ENCODE data around the gene PIP5K1C. TPM values are rescaled to one million over a fixed set of nuclear protein-coding genes. Genes with fewer than 3 reads are reported as not detected.

Gene PIP5K1C
- total RNA-seq, 1 experiment from 2014 or later: 20.0 TPM

GRCh38 chr19:3620817-3621547, 79.3 kb downstream of the PIP5K1C start:
- no TSS peak for BruUV-seq (replicated peaks)

GRCh38 chr19:3620145-3620816, 80.0 kb downstream of the PIP5K1C start:
- Histone ChIP-seq H3K27ac (no peak overlapping the region), H3K9me2 (ENCODE audit: insufficient read depth) (no peaks in the 10 kb centered on the region), H3K9me3 (ENCODE audit: insufficient read depth, low read depth) (no peaks in the 10 kb centered on the region), H3K4me2 (no peak overlapping the region), H3K27me3 (ENCODE audit: insufficient read depth, low read depth) (no peaks in the 10 kb centered on the region), H3F3A (ENCODE audit: insufficient read depth, low read depth) (no peaks in the 10 kb centered on the region), H3K79me2 (ENCODE audit: low read depth) (peaks cover 13% of the 10 kb centered on the region), H3K4me1 (replicated peaks; ENCODE audit: insufficient read depth) (peaks cover 2% of the 10 kb centered on the region; the same call in 1 of the 2 replicates), H4K20me1 (ENCODE audit: insufficient read depth) (0 out of 2 replicates have a peak, but pooled peaks cover 2% of the 10 kb centered on the region), H3K4me3 (no peak overlapping the region), H2AFZ (no peak overlapping the region), H3K36me3 (ENCODE audit: low read depth) (no peaks in the 10 kb centered on the region)
- TF ChIP-seq CTCF (conservative IDR thresholded peaks at IDR 0.05) (no peak), EZH2 (IDR thresholded peaks at IDR 0.05; ENCODE audit: low read depth) (no peak)
- intact Hi-C loops (cut with micrococcal nuclease; ENCODE audit: unreplicated experiment): no loop called here
- no peak for DNase-seq
- BruUV-seq (replicated peaks): no TSS peak
- ChIA-PET CTCF (no interaction called here), POLR2A (ENCODE audit: unreplicated experiment) (no interaction called here)

More at GRCh38 chr19:3620817-3621547, 79.3 kb downstream of the PIP5K1C start:
- CTCF ChIA-PET: no interaction called here
- H3K4me2 ChIP-seq: no peak overlapping the region
- H3K27me3 ChIP-seq (ENCODE audit: insufficient read depth, low read depth): no peaks in the 10 kb centered on the region
- DNase-seq: no peak
- no peaks in the 10 kb centered on the region for H3K9me3 ChIP-seq (ENCODE audit: insufficient read depth, low read depth)
- intact Hi-C loops (cut with micrococcal nuclease; ENCODE audit: unreplicated experiment): no loop called here
- no peak overlapping the region for H3K27ac ChIP-seq
- peaks cover 20% of the 10 kb centered on the region for H3K79me2 ChIP-seq (ENCODE audit: low read depth)
- no peaks in the 10 kb centered on the region for H3F3A ChIP-seq (ENCODE audit: insufficient read depth, low read depth)
- no peak overlapping the region for H2AFZ ChIP-seq
- no peaks in the 10 kb centered on the region for H3K36me3 ChIP-seq (ENCODE audit: low read depth)
- 0 out of 2 replicates have a peak, but pooled peaks cover 8% of the 10 kb centered on the region for H4K20me1 ChIP-seq (ENCODE audit: insufficient read depth)
- no peaks in the 10 kb centered on the region for H3K9me2 ChIP-seq (ENCODE audit: insufficient read depth)
- POLR2A ChIA-PET (ENCODE audit: unreplicated experiment): interaction anchor here (0.5 kb wide), 1 partner anchor 120 kb away, joined by 3 read pairs; the partner anchor contains the start of gene DOHH
- TF ChIP-seq EZH2 (IDR thresholded peaks at IDR 0.05; ENCODE audit: low read depth): no peak
- TF ChIP-seq CTCF (conservative IDR thresholded peaks at IDR 0.05): no peak
- H3K4me1 ChIP-seq (replicated peaks; ENCODE audit: insufficient read depth): peaks cover 5% of the 10 kb centered on the region; the same call in 1 of the 2 replicates
- H3K4me3 ChIP-seq: no peak overlapping the region

- DNase-seq: no peak
- Histone ChIP-seq H3K79me2 (ENCODE audit: low read depth) (peaks cover 6% of the 10 kb centered on the region), H3F3A (ENCODE audit: insufficient read depth, low read depth) (no peaks in the 10 kb centered on the region), H3K4me1 (replicated peaks; ENCODE audit: insufficient read depth) (no peaks in the 10 kb centered on the region), H3K36me3 (ENCODE audit: low read depth) (no peaks in the 10 kb centered on the region), H4K20me1 (ENCODE audit: insufficient read depth) (no peaks in the 10 kb centered on the region), H3K4me2 (no peak overlapping the region), H3K27me3 (ENCODE audit: insufficient read depth, low read depth) (no peaks in the 10 kb centered on the region), H3K9me3 (ENCODE audit: insufficient read depth, low read depth) (no peaks in the 10 kb centered on the region), H3K9me2 (ENCODE audit: insufficient read depth) (no peaks in the 10 kb centered on the region), H2AFZ (no peak overlapping the region), H3K27ac (no peak overlapping the region), H3K4me3 (no peak overlapping the region)
- no TSS peak for BruUV-seq (replicated peaks)
- CTCF ChIA-PET: no interaction called here
- no peak for TF ChIP-seq EZH2 (IDR thresholded peaks at IDR 0.05; ENCODE audit: low read depth)
- TF ChIP-seq CTCF (conservative IDR thresholded peaks at IDR 0.05): no peak
- POLR2A ChIA-PET (ENCODE audit: unreplicated experiment): no interaction called here
- intact Hi-C loops (cut with micrococcal nuclease; ENCODE audit: unreplicated experiment): no loop called here
Measured at GRCh38 chr19:3619631-3620012, 80.6 kb downstream of the PIP5K1C start.
